ENCODE measurements around the gene REG4. TPM values are rescaled to one million over a fixed set of nuclear protein-coding genes. Genes with fewer than 3 reads are reported as not detected.
A peak's percentile ranks its signal among the peaks of the same experiment; 100 is the strongest.
"Not testable (repeated sequence)": the region's sequence is repeated elsewhere in the genome, so short reads cannot be mapped to it uniquely, and the experiment has no call there.

The REG4 gene
- total RNA-seq, 1 donor = not detected

DNA sequence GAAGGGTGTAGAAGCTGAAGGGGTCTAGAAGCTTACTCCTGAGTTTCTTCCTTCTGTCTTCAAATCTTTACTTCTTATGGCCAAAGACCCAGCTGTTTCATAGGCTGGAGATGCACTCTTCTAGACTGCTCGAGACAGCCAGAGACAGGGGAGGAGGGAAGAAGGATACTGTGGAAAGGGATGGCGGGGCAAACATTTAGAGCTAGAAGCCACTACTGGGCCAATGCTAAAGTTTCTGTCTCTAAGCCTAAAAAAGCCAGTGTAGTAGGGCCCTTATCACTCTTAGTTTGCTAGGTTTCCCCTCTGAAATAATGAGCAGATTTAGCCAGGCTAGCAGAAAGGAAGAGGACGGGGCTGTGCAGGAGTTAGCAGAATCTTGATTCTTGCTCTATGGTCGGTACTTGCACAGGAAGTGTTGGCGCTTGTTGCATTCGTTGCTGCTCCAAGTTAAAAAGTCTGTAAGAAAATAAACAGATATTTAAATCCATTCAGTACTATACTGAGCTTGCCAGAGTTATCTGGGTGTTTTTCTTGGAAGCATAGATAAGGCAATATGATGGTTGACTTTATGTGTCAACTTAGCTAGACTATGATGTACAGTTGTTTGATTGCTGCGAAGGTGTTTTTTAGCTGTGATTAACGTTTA is 16.9 kb downstream of the REG4 start:
- TF ChIP-seq, protein P1, sequence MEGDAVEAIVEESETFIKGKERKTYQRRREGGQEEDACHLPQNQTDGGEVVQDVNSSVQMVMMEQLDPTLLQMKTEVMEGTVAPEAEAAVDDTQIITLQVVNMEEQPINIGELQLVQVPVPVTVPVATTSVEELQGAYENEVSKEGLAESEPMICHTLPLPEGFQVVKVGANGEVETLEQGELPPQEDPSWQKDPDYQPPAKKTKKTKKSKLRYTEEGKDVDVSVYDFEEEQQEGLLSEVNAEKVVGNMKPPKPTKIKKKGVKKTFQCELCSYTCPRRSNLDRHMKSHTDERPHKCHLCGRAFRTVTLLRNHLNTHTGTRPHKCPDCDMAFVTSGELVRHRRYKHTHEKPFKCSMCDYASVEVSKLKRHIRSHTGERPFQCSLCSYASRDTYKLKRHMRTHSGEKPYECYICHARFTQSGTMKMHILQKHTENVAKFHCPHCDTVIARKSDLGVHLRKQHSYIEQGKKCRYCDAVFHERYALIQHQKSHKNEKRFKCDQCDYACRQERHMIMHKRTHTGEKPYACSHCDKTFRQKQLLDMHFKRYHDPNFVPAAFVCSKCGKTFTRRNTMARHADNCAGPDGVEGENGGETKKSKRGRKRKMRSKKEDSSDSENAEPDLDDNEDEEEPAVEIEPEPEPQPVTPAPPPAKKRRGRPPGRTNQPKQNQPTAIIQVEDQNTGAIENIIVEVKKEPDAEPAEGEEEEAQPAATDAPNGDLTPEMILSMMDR (IDR thresholded peaks at IDR 0.05; ENCODE audit: extremely low read depth, low read depth, low read length) = no peak
- Histone ChIP-seq H3K79me2 (ENCODE audit: insufficient read depth, low read length) (no peaks in the 10 kb centered on the region), H3K4me3 (ENCODE audit: insufficient read depth, low read length) (no peak overlapping the region), H4K20me1 (ENCODE audit: insufficient read depth, low read length) (no peaks in the 10 kb centered on the region), H3K4me1 (ENCODE audit: insufficient read depth, low read length) (peaks cover 11% of the 10 kb centered on the region), H3K9me3 (ENCODE audit: low read depth, low read length) (no peaks in the 10 kb centered on the region), H3K36me3 (ENCODE audit: insufficient read depth, low read length) (no peaks in the 10 kb centered on the region), H3K27ac (ENCODE audit: low read depth, low read length) (no peak overlapping the region), H3K4me2 (ENCODE audit: insufficient read depth, low read length) (peak overlapping the region; percentile 16), H3K27me3 (ENCODE audit: insufficient read depth, low read length) (peaks cover 3% of the 10 kb centered on the region), H2AFZ (ENCODE audit: low read length) (no peak overlapping the region)
- peak; percentile 67 for DNase-seq (ENCODE audit: insufficient read length, low spot score, missing footprints)

DNA sequence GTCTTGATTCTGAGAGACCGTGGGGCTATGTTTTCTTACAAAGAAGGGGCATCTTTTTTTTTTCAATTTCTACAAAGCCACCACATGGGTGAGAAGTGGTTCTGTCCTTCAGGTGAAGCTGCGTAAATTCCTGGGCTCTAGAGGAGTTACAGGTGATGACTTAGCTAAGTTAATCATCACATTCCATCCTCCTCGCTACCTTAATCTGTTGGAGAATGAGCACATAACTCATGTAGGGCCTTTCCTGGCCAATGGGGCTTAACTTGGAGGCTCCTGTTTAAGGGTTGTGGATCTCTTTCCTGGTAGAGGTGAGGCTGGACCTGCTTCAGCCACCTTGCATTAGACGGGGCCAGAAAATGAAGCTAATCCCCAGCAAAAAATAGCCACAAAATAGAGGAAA is 19.9 kb downstream of the REG4 start:
- TF ChIP-seq, protein P1 (IDR thresholded peaks at IDR 0.05; ENCODE audit: extremely low read depth, low read depth, low read length) = no peak
- Histone ChIP-seq H3K4me1 (ENCODE audit: insufficient read depth, low read length) (peaks cover 18% of the 10 kb centered on the region), H3K27ac (ENCODE audit: low read depth, low read length) (no peak overlapping the region), H3K4me3 (ENCODE audit: insufficient read depth, low read length) (no peak overlapping the region), H2AFZ (ENCODE audit: low read length) (no peak overlapping the region), H3K4me2 (ENCODE audit: insufficient read depth, low read length) (no peak overlapping the region), H3K36me3 (ENCODE audit: insufficient read depth, low read length) (no peaks in the 10 kb centered on the region), H3K79me2 (ENCODE audit: insufficient read depth, low read length) (no peaks in the 10 kb centered on the region), H3K9me3 (ENCODE audit: low read depth, low read length) (no peaks in the 10 kb centered on the region), H4K20me1 (ENCODE audit: insufficient read depth, low read length) (no peaks in the 10 kb centered on the region), H3K27me3 (ENCODE audit: insufficient read depth, low read length) (peaks cover 3% of the 10 kb centered on the region)
- no peak for DNase-seq (ENCODE audit: insufficient read length, low spot score, missing footprints)

DNA sequence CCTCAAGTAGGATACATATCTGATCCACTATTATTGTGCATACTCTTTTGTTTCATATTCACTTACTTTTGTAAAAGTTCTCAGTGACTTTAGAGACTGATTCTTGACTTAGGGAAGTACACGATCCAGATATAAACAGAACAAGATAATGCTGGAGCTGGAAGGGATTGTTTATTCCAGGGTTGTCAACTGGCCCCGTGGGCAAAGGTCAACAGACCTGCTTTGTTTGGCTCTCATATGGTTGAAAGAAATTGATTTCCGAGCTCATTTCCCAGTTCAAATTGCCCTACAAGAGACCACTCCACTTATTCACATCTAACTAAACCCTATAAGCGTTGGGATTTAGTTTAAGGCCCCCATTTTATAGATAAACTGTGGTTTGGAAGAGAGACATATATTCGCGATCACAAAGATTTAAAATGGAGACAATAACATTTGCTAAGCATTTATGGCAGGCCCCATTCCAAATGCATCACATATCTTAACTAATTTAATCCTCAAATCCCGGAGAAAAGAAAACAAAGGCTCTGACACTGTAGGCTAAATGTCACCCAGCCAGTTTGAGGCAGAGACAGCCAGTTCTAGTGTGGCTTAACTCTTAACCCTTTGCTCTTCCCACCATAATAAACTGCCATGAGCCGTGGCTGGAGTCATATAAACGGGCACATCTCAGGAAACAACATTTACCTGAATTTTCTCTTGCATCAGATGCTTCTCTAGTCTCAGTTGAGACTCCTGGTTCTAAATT is 20.6 kb downstream of the REG4 start:
- Histone ChIP-seq H2AFZ (ENCODE audit: low read length) (peak overlapping the region; percentile 34), H3K27me3 (ENCODE audit: insufficient read depth, low read length) (peaks cover 6% of the 10 kb centered on the region), H3K9me3 (ENCODE audit: low read depth, low read length) (no peaks in the 10 kb centered on the region), H3K27ac (ENCODE audit: low read depth, low read length) (no peak overlapping the region), H3K4me3 (ENCODE audit: insufficient read depth, low read length) (no peak overlapping the region), H3K36me3 (ENCODE audit: insufficient read depth, low read length) (no peaks in the 10 kb centered on the region), H3K79me2 (ENCODE audit: insufficient read depth, low read length) (no peaks in the 10 kb centered on the region), H3K4me1 (ENCODE audit: insufficient read depth, low read length) (peaks cover 18% of the 10 kb centered on the region), H3K4me2 (ENCODE audit: insufficient read depth, low read length) (no peak overlapping the region), H4K20me1 (ENCODE audit: insufficient read depth, low read length) (no peaks in the 10 kb centered on the region)
- TF ChIP-seq, protein P1 (IDR thresholded peaks at IDR 0.05; ENCODE audit: extremely low read depth, low read depth, low read length) = no peak
- no peak for DNase-seq (ENCODE audit: insufficient read length, low spot score, missing footprints)

DNA sequence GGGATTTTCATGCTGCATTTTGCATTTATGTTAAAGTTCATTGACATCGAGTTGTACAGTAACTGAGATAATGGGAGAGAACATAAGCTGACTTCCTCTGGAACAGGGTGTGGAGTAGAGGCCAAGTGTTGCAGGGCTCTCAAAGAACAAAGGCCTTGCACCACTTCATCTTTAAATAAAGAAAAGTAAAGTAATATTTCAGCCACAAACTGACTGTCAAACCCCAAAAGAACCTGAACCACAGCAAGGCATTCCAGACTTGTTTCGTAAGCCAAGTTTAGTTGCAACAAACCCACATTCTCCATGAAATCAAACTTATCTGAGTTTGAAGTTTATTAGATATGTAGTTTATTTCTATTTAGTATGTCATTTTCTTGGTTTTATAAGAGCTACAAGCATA is 23.5 kb downstream of the REG4 start:
- Histone ChIP-seq H2AFZ (ENCODE audit: low read length) (no peak overlapping the region), H3K36me3 (ENCODE audit: insufficient read depth, low read length) (no peaks in the 10 kb centered on the region), H3K4me2 (ENCODE audit: insufficient read depth, low read length) (no peak overlapping the region), H3K4me3 (ENCODE audit: insufficient read depth, low read length) (no peak overlapping the region), H3K27ac (ENCODE audit: low read depth, low read length) (no peak overlapping the region), H3K27me3 (ENCODE audit: insufficient read depth, low read length) (peaks cover 22% of the 10 kb centered on the region), H3K79me2 (ENCODE audit: insufficient read depth, low read length) (no peaks in the 10 kb centered on the region), H3K4me1 (ENCODE audit: insufficient read depth, low read length) (peaks cover 7% of the 10 kb centered on the region), H3K9me3 (ENCODE audit: low read depth, low read length) (no peaks in the 10 kb centered on the region), H4K20me1 (ENCODE audit: insufficient read depth, low read length) (no peaks in the 10 kb centered on the region)
- no peak for DNase-seq (ENCODE audit: insufficient read length, low spot score, missing footprints)
- TF ChIP-seq, protein P1 (IDR thresholded peaks at IDR 0.05; ENCODE audit: extremely low read depth, low read depth, low read length) = no peak

DNA sequence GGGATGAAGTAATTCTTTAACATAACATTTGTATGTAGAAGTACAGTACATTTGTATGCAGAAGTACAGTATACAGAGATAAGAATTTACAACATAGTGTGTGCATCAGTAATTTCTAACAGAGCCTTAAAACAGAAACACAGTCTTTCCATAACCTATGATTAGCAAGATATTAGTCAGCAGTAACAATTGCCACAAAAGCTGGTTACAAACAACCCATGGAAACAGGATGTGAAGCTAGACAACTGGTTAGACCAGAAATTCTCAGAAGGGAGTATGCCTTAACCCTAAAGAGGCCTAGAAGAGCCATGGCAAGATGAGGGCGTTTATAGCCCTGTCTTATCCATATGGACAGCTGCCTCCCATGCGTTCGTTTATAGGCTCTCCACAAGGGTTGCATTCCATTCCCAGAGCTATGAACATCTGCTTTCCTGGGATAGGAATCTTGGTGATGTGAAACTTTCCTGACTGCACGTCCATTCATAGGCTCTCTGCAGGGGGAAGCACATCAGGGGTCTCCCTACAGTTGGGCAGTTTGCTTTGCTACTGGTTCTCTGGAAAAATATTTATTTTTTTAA is 24.7 kb downstream of the REG4 start:
- not testable (repeated sequence) for H3K36me3 ChIP-seq (ENCODE audit: insufficient read depth, low read length); H3K4me3 ChIP-seq (ENCODE audit: insufficient read depth, low read length); H3K4me2 ChIP-seq (ENCODE audit: insufficient read depth, low read length); H3K4me1 ChIP-seq (ENCODE audit: insufficient read depth, low read length); H4K20me1 ChIP-seq (ENCODE audit: insufficient read depth, low read length); H2AFZ ChIP-seq (ENCODE audit: low read length); H3K27ac ChIP-seq (ENCODE audit: low read depth, low read length); DNase-seq (ENCODE audit: insufficient read length, low spot score, missing footprints); H3K9me3 ChIP-seq (ENCODE audit: low read depth, low read length); H3K79me2 ChIP-seq (ENCODE audit: insufficient read depth, low read length)
- H3K27me3 ChIP-seq (ENCODE audit: insufficient read depth, low read length) = peaks cover 22% of the 10 kb centered on the region

All from osteoblast (primary cell).